Inflammatory macrophage (primary cell): ENCODE results near the gene IFNLR1.

Experiments used
- DNase-seq, 2 donors: peaks; one replicate each; pipeline ENCODE4 v3.0.0-alpha.2; 2020 to 2022

Gene IFNLR1

GRCh38 chr1:24119859-24120756, 67.0 kb downstream of the IFNLR1 start:
- DNase-seq: no peak

GRCh38 chr1:24119489-24119858, 67.6 kb downstream of the IFNLR1 start:
- no peak for DNase-seq

GRCh38 chr1:24118410-24119242, 68.5 kb downstream of the IFNLR1 start:
- DNase-seq: no peak

GRCh38 chr1:24117722-24118409, 69.2 kb downstream of the IFNLR1 start:
- DNase-seq: no peak

- DNase-seq: no peak
Measured at GRCh38 chr1:24117132-24117531, 70.0 kb downstream of the IFNLR1 start.

- no peak for DNase-seq
Measured at GRCh38 chr1:24114753-24115152, 72.3 kb downstream of the IFNLR1 start.

GRCh38 chr1:24113641-24114033, 73.5 kb downstream of the IFNLR1 start:
- DNase-seq: no peak

- DNase-seq: peak; percentile 64 to 81
Measured at GRCh38 chr1:24111996-24112779, 74.9 kb downstream of the IFNLR1 start, which contains the start of gene MYOM3. MYOM3 (minus strand) TSS chr1:24112135; CDS start chr1:24108636, 3,499 bp downstream.

GRCh38 chr1:24111262-24111995, 75.7 kb downstream of the IFNLR1 start:
- DNase-seq: no peak

GRCh38 chr1:24110642-24111261, 76.3 kb downstream of the IFNLR1 start:
- no peak for DNase-seq

GRCh38 chr1:24109686-24110475, 77.2 kb downstream of the IFNLR1 start:
- DNase-seq: no peak

GRCh38 chr1:24109166-24109483, 78.0 kb downstream of the IFNLR1 start:
- no peak for DNase-seq

GRCh38 chr1:24108334-24109165, 78.5 kb downstream of the IFNLR1 start:
- peak in 1 of 2 donors; percentile 26 for DNase-seq

GRCh38 chr1:24107462-24108138, 79.5 kb downstream of the IFNLR1 start:
- DNase-seq: no peak

GRCh38 chr1:24105368-24106160, 81.5 kb downstream of the IFNLR1 start:
- DNase-seq: no peak

GRCh38 chr1:24104854-24105253, 82.2 kb downstream of the IFNLR1 start:
- no peak for DNase-seq
